Astrocyte (in vitro differentiated cells and primary cell): ENCODE data around the gene CALD1. TPM values are rescaled to one million over a fixed set of nuclear protein-coding genes. Genes with fewer than 3 reads are reported as not detected.

ENCODE experiments used
- DNase-seq: peaks from one replicate; pipeline ENCODE4 v3.0.0-alpha.2; 2010; ENCODE audit warnings: low read depth
- FAIRE-seq: peaks from 2 replicates; lab custom pipeline; 2011; peaks lifted over from hg19 to GRCh38; lab: Jason Lieb, UNC
- H2AFZ ChIP-seq: 2 replicates; pipeline ENCODE4 v1.6.0; 2012; ENCODE audit warnings: low read depth, low read length, inconsistent platforms
- H3K27ac ChIP-seq: 2 replicates; pipeline ENCODE4 v1.5.1; 2011; ENCODE audit warnings: low read depth, low read length, inconsistent platforms
- H3K27me3 ChIP-seq: 2 replicates; pipeline ENCODE4 v1.6.0; 2011; ENCODE audit warnings: low read length, inconsistent platforms; ENCODE audit not compliant: insufficient read depth
- H3K36me3 ChIP-seq: 2 replicates; pipeline ENCODE4 v1.5.1; 2011; ENCODE audit warnings: low read length, inconsistent platforms; ENCODE audit not compliant: insufficient read depth
- H3K4me1 ChIP-seq: 2 replicates; pipeline ENCODE4 v1.5.1; 2011; ENCODE audit warnings: low read length, inconsistent platforms; ENCODE audit not compliant: insufficient read depth
- H3K4me2 ChIP-seq: 2 replicates; pipeline ENCODE4 v1.6.0; 2012; ENCODE audit warnings: low read length, inconsistent platforms
- H3K4me3 ChIP-seq: 2 replicates; pipeline ENCODE4 v1.5.1; 2011; ENCODE audit warnings: low read depth, mild to moderate bottlenecking, low read length, inconsistent platforms; ENCODE audit not compliant: insufficient read depth
- H3K79me2 ChIP-seq: 2 replicates; pipeline ENCODE4 v1.6.0; 2012; ENCODE audit warnings: mild to moderate bottlenecking, low read length, inconsistent platforms; ENCODE audit not compliant: insufficient read depth
- H3K9ac ChIP-seq: 2 replicates; pipeline ENCODE4 v1.6.0; 2012; ENCODE audit warnings: mild to moderate bottlenecking, low read length, inconsistent platforms
- H3K9me3 ChIP-seq: 2 replicates; pipeline ENCODE4 v1.5.1; 2012; ENCODE audit warnings: low read depth, mild to moderate bottlenecking, low read length, inconsistent platforms; ENCODE audit not compliant: insufficient read depth
- H4K20me1 ChIP-seq: 2 replicates; pipeline ENCODE4 v1.6.0; 2012; ENCODE audit warnings: low read length, inconsistent platforms; ENCODE audit not compliant: insufficient read depth
- H3K27ac Mint-ChIP-seq: one replicate; pipeline ENCODE4 v1.8.0; 2021; ENCODE audit warnings: mild to moderate bottlenecking, mixed read lengths; ENCODE audit not compliant: unreplicated experiment
- H3K27me3 Mint-ChIP-seq: one replicate; pipeline ENCODE4 v1.8.0; 2021; ENCODE audit warnings: low read depth, mixed read lengths; ENCODE audit not compliant: unreplicated experiment
- H3K36me3 Mint-ChIP-seq: one replicate; pipeline ENCODE4 v1.8.0; 2021; ENCODE audit warnings: low read depth, mixed read lengths; ENCODE audit not compliant: unreplicated experiment
- H3K4me1 Mint-ChIP-seq: one replicate; pipeline ENCODE4 v1.8.0; 2021; ENCODE audit warnings: low read depth, mixed read lengths; ENCODE audit not compliant: unreplicated experiment
- H3K4me3 Mint-ChIP-seq: one replicate; pipeline ENCODE4 v1.8.0; 2021; ENCODE audit warnings: mild to moderate bottlenecking, moderate library complexity, mixed read lengths; ENCODE audit not compliant: unreplicated experiment
- H3K9me3 Mint-ChIP-seq: one replicate; pipeline ENCODE4 v1.8.0; 2021; ENCODE audit warnings: mild to moderate bottlenecking, mixed read lengths; ENCODE audit not compliant: unreplicated experiment
- EZH2 ChIP-seq: IDR thresholded peaks from 2 replicates; pipeline ENCODE4 v1.6.1; 2012; ENCODE audit warnings: mild to moderate bottlenecking, low read length, inconsistent platforms; ENCODE audit not compliant: insufficient read depth
- total RNA-seq: library from RNA; stranded (reverse); gene quantifications from 2 replicates; pipeline ENCODE4 v1.2.1, GENCODE V29; 2021
- TF ChIP-seq, protein P1 (sequence below): IDR thresholded peaks from 2 replicates; pipeline ENCODE4 v1.5.1; 2011; ENCODE audit warnings: low read depth, mild to moderate bottlenecking, inconsistent platforms, low read length, moderate library complexity; ENCODE audit not compliant: insufficient read depth

CALD1 gene
- total RNA-seq, 1 donor from 2014 or later: 1,872 TPM

DNA sequence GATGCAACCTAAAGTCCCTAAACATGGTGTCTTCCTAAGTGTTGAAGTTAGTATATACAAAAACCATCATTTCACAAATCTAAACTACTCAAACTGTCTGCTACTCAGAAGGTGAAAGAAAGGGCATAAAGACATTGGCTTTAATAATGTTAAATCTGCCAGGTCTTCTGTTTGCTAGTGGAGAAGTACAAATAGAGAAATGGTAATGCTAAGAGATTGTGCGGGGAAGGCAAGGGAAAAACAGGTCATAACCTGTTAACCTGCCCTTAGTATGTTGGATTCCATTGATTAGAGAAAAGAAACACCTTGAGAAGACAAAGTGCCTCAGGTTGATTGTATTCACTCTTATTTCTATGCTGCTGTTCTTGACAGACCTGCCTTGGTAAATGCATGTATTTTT is 80.3 kb downstream of the CALD1 start:
- Histone ChIP-seq H3K79me2 (peaks cover 96% of the 10 kb centered on the region), H3K9me3 (no peaks in the 10 kb centered on the region), H3K36me3 (peaks cover 41% of the 10 kb centered on the region), H4K20me1 (peaks cover 91% of the 10 kb centered on the region), H3K27ac (no peak overlapping the region), H3K27me3 (no peaks in the 10 kb centered on the region), H3K4me1 (peaks cover 18% of the 10 kb centered on the region), H3K9ac (no peak overlapping the region), H3K4me2 (no peak overlapping the region), H3K4me3 (no peak overlapping the region), H2AFZ (no peak overlapping the region)
- H3K27ac Mint-ChIP-seq: no peak overlapping the region
- no peak for DNase-seq
- TF ChIP-seq, protein P1, sequence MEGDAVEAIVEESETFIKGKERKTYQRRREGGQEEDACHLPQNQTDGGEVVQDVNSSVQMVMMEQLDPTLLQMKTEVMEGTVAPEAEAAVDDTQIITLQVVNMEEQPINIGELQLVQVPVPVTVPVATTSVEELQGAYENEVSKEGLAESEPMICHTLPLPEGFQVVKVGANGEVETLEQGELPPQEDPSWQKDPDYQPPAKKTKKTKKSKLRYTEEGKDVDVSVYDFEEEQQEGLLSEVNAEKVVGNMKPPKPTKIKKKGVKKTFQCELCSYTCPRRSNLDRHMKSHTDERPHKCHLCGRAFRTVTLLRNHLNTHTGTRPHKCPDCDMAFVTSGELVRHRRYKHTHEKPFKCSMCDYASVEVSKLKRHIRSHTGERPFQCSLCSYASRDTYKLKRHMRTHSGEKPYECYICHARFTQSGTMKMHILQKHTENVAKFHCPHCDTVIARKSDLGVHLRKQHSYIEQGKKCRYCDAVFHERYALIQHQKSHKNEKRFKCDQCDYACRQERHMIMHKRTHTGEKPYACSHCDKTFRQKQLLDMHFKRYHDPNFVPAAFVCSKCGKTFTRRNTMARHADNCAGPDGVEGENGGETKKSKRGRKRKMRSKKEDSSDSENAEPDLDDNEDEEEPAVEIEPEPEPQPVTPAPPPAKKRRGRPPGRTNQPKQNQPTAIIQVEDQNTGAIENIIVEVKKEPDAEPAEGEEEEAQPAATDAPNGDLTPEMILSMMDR: no peak
- TF ChIP-seq EZH2: no peak
- H3K4me1 Mint-ChIP-seq: peaks cover 75% of the 10 kb centered on the region
- FAIRE-seq: no peak
- peaks cover 26% of the 10 kb centered on the region for H3K36me3 Mint-ChIP-seq
- no peaks in the 10 kb centered on the region for H3K9me3 Mint-ChIP-seq
- H3K4me3 Mint-ChIP-seq: no peak overlapping the region
- no peaks in the 10 kb centered on the region for H3K27me3 Mint-ChIP-seq

DNA sequence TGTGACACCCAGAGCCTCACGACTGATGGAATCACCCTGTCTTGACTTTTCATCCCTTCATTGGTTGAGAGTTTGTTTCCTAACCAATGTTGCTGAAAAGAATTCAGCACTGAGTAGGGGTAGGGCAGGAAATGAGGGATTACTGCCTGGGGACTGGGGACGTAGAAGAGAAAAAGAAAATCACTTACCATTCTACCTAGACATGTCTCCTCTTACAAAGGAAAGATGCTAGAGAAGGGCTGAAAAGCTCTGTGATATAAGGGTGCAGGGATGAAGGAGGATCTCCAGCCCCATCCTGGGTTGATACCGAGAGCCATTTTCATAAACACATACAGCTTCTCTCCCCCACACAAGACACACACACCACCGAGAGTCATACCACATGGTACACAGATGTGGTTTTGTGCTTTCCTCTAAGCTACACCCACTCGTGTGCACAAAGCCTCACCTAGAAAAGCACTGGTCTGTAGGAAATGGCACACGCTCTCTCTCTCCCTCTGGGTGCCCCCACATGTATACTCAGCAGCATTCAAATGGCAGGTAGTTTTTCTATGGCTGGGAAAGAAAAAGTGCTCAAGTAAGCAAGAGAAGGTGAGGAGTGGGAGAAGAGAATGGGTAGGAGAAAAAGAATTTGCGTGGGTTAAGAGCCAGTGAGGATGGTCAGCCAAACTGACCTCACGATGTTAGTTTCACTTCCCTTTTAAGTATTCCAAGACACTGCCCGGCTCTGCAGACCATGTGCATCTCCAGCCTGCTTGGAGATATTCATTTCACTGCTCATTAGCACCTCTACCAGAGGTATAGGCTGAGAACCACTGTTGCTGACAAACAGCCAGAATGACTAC is 85.8 kb downstream of the CALD1 start:
- H3K9me3 Mint-ChIP-seq: no peaks in the 10 kb centered on the region
- peak overlapping the region; percentile 80 for H3K27ac Mint-ChIP-seq
- no peaks in the 10 kb centered on the region for H3K27me3 ChIP-seq
- no peaks in the 10 kb centered on the region for H3K9me3 ChIP-seq
- peak overlapping the region; percentile 25 for H3K9ac ChIP-seq
- H3K27me3 Mint-ChIP-seq: no peaks in the 10 kb centered on the region
- no peak overlapping the region for H3K4me3 ChIP-seq
- DNase-seq (peak; percentile 64), FAIRE-seq (no peak)
- no peak overlapping the region for H2AFZ ChIP-seq
- peak overlapping the region; percentile 7 for H3K4me3 Mint-ChIP-seq
- H3K4me1 Mint-ChIP-seq: peaks cover 83% of the 10 kb centered on the region
- H3K4me1 ChIP-seq: peaks cover 23% of the 10 kb centered on the region
- H4K20me1 ChIP-seq: peaks cover 96% of the 10 kb centered on the region
- TF ChIP-seq EZH2: no peak
- TF ChIP-seq, protein P1: no peak
- peaks cover 100% of the 10 kb centered on the region for H3K79me2 ChIP-seq
- peaks cover 26% of the 10 kb centered on the region for H3K36me3 Mint-ChIP-seq
- peak overlapping the region; percentile 45 for H3K27ac ChIP-seq
- H3K36me3 ChIP-seq: peaks cover 61% of the 10 kb centered on the region
- H3K4me2 ChIP-seq: peak overlapping the region; percentile 59

DNA sequence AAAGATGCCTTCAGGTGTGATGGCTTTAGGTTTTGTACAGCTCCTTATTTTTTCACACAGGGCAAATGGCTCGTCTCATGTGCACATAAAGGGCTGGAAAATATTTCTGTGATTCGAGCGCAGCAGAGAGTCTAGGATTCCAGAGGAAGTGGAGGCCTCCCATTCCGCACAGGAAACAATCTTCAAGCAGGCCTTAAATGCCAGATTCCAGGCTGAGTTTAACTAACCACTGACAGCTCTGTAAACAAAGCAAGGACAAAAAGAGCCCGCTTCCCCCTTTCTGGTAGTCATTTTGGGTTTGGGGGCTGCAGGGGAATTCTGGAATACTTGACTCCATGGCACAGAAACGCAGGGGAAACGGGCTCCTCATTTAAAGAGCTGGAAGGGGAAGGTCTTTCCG is 87.2 kb downstream of the CALD1 start:
- H3K9ac ChIP-seq: peak overlapping the region; percentile 25
- H3K36me3 ChIP-seq: peaks cover 63% of the 10 kb centered on the region
- H3K27ac Mint-ChIP-seq: peak overlapping the region; percentile 64
- peaks cover 100% of the 10 kb centered on the region for H3K79me2 ChIP-seq
- FAIRE-seq: no peak
- peaks cover 96% of the 10 kb centered on the region for H4K20me1 ChIP-seq
- DNase-seq: no peak
- no peaks in the 10 kb centered on the region for H3K27me3 Mint-ChIP-seq
- peaks cover 23% of the 10 kb centered on the region for H3K4me1 ChIP-seq
- no peak overlapping the region for H3K4me3 ChIP-seq
- no peaks in the 10 kb centered on the region for H3K27me3 ChIP-seq
- H2AFZ ChIP-seq: no peak overlapping the region
- no peaks in the 10 kb centered on the region for H3K9me3 Mint-ChIP-seq
- peak overlapping the region; percentile 14 for H3K4me3 Mint-ChIP-seq
- H3K9me3 ChIP-seq: no peaks in the 10 kb centered on the region
- H3K27ac ChIP-seq: peak overlapping the region; percentile 5
- no peak for TF ChIP-seq EZH2
- TF ChIP-seq, protein P1: no peak
- H3K36me3 Mint-ChIP-seq: peaks cover 21% of the 10 kb centered on the region
- H3K4me2 ChIP-seq: peak overlapping the region; percentile 42
- peaks cover 77% of the 10 kb centered on the region for H3K4me1 Mint-ChIP-seq
